Measurements from ENCODE around the gene TOR4A. TPM values are rescaled to one million over a fixed set of nuclear protein-coding genes. Genes with fewer than 3 reads are reported as not detected.

The TOR4A gene
- total RNA-seq, 2 experiments from 2014 or later, result 8.1 to 8.2 TPM

GRCh38 chr9:137275588-137276472 lies 1.7 kb upstream of the TOR4A start:
- Mint-ChIP-seq H3K36me3 (peaks cover 11% of the 10 kb centered on the region), H3K4me1 (peaks cover 7% of the 10 kb centered on the region), H3K27ac (peak overlapping the region; percentile 10), H3K4me3 (no peak overlapping the region), H3K9me3 (no peaks in the 10 kb centered on the region), H3K27me3 (no peaks in the 10 kb centered on the region)
- peak; percentile 35 for DNase-seq
- POLR2A ChIA-PET, result interaction anchor here (1.4 kb wide), 1 partner anchor 147 kb away, joined by 3 read pairs; the partner anchor contains the start of genes EXD3 and NOXA1
- no peak for ATAC-seq (ENCODE audit: low read depth)

- ATAC-seq (ENCODE audit: low read depth), result no peak
- Mint-ChIP-seq H3K4me3 (peak overlapping the region; percentile 63), H3K27ac (peak overlapping the region; percentile 83), H3K9me3 (no peaks in the 10 kb centered on the region), H3K4me1 (peaks cover 1% of the 10 kb centered on the region), H3K27me3 (no peaks in the 10 kb centered on the region), H3K36me3 (peaks cover 8% of the 10 kb centered on the region)
- POLR2A ChIA-PET, result interaction anchor here (1.2 to 1.5 kb wide), 4 partner anchors 17 to 146 kb away, joined by 3 to 13 read pairs (median 5); partner anchors contain the start of genes EXD3, NELFB, NOXA1 and TUBB4B
- peak; percentile 34 for DNase-seq
These were observed 825 bp upstream of the TOR4A start for GRCh38 chr9:137276473-137277328.

- Mint-ChIP-seq H3K9me3 (no peaks in the 10 kb centered on the region), H3K4me3 (peak overlapping the region; percentile 92), H3K36me3 (peaks cover 8% of the 10 kb centered on the region), H3K27me3 (no peaks in the 10 kb centered on the region), H3K4me1 (peaks cover 5% of the 10 kb centered on the region), H3K27ac (peak overlapping the region; percentile 79)
- POLR2A ChIA-PET, result interaction anchor here (0.9 to 1.5 kb wide), 4 partner anchors 8 to 38 kb away, joined by 3 to 13 read pairs (median 5); partner anchors contain the start of genes NELFB and TUBB4B
- ATAC-seq (ENCODE audit: low read depth), result no peak
- peak; percentile 45 for DNase-seq
These were observed 655 bp downstream of the TOR4A start for GRCh38 chr9:137278061-137278701.

GRCh38 chr9:137278721-137279711 lies 1.5 kb downstream of the TOR4A start:
- ATAC-seq (ENCODE audit: low read depth), result no peak
- peaks cover 5% of the 10 kb centered on the region for H3K4me1 Mint-ChIP-seq
- H3K27me3 Mint-ChIP-seq, result no peaks in the 10 kb centered on the region
- POLR2A ChIA-PET, result interaction anchor here (1.1 kb wide), 1 partner anchor 38 kb away, joined by 3 read pairs; the partner anchor contains the start of gene TUBB4B
- peak; percentile 28 for DNase-seq
- H3K4me3 Mint-ChIP-seq, result no peak overlapping the region
- H3K36me3 Mint-ChIP-seq, result peaks cover 4% of the 10 kb centered on the region
- H3K27ac Mint-ChIP-seq, result no peak overlapping the region
- H3K9me3 Mint-ChIP-seq, result no peaks in the 10 kb centered on the region

GRCh38 chr9:137279741-137280473 lies 2.4 kb downstream of the TOR4A start:
- DNase-seq (peak; percentile 33), ATAC-seq (ENCODE audit: low read depth) (no peak)
- no peak overlapping the region for H3K27ac Mint-ChIP-seq
- no peaks in the 10 kb centered on the region for H3K36me3 Mint-ChIP-seq
- peaks cover 5% of the 10 kb centered on the region for H3K4me1 Mint-ChIP-seq
- POLR2A ChIA-PET, result interaction anchor here (0.5 to 1.1 kb wide), 2 partner anchors 39 to 134 kb away, joined by 3 read pairs; partner anchors contain the start of gene TUBB4B
- H3K4me3 Mint-ChIP-seq, result no peak overlapping the region
- H3K9me3 Mint-ChIP-seq, result no peaks in the 10 kb centered on the region
- H3K27me3 Mint-ChIP-seq, result no peaks in the 10 kb centered on the region

- H3K4me1 Mint-ChIP-seq, result peaks cover 4% of the 10 kb centered on the region
- ATAC-seq (ENCODE audit: low read depth) (no peak), DNase-seq (peak; percentile 44)
- H3K27ac Mint-ChIP-seq, result no peak overlapping the region
- no peaks in the 10 kb centered on the region for H3K27me3 Mint-ChIP-seq
- H3K36me3 Mint-ChIP-seq, result no peaks in the 10 kb centered on the region
- H3K4me3 Mint-ChIP-seq, result no peak overlapping the region
- no peaks in the 10 kb centered on the region for H3K9me3 Mint-ChIP-seq
- POLR2A ChIA-PET, result interaction anchor here (0.5 kb wide), 1 partner anchor 133 kb away, joined by 3 read pairs; no protein-coding TSS in a partner anchor
These were observed 3.2 kb downstream of the TOR4A start for GRCh38 chr9:137280474-137281344.

GRCh38 chr9:137281345-137282116 lies 4.0 kb downstream of the TOR4A start:
- ATAC-seq (ENCODE audit: low read depth) (no peak), DNase-seq (peak; percentile 27)
- Mint-ChIP-seq H3K9me3 (no peaks in the 10 kb centered on the region), H3K27ac (no peak overlapping the region), H3K27me3 (no peaks in the 10 kb centered on the region), H3K4me1 (peaks cover 4% of the 10 kb centered on the region), H3K4me3 (no peak overlapping the region), H3K36me3 (no peaks in the 10 kb centered on the region)
- POLR2A ChIA-PET, result no interaction called here

- POLR2A ChIA-PET, result interaction anchor here (1.5 kb wide), 1 partner anchor 46 kb away, joined by 4 read pairs; the partner anchor contains the start of gene TUBB4B
- Mint-ChIP-seq H3K4me3 (no peak overlapping the region), H3K4me1 (peaks cover 4% of the 10 kb centered on the region), H3K27me3 (no peaks in the 10 kb centered on the region), H3K9me3 (no peaks in the 10 kb centered on the region), H3K36me3 (no peaks in the 10 kb centered on the region), H3K27ac (no peak overlapping the region)
- DNase-seq, result peak; percentile 49
- ATAC-seq (ENCODE audit: low read depth), result peak; percentile 77
These were observed 9.5 kb downstream of the TOR4A start for GRCh38 chr9:137286975-137287383.

- no peaks in the 10 kb centered on the region for H3K9me3 Mint-ChIP-seq
- peaks cover 34% of the 10 kb centered on the region for H3K27me3 Mint-ChIP-seq
- no peak overlapping the region for H3K4me3 Mint-ChIP-seq
- H3K36me3 Mint-ChIP-seq, result no peaks in the 10 kb centered on the region
- DNase-seq, result no peak
- no peak overlapping the region for H3K27ac Mint-ChIP-seq
- peaks cover 6% of the 10 kb centered on the region for H3K4me1 Mint-ChIP-seq
- ATAC-seq (ENCODE audit: low read depth), result no peak
- POLR2A ChIA-PET, result no interaction called here
These were observed 15.6 kb downstream of the TOR4A start for GRCh38 chr9:137293094-137293481.

GRCh38 chr9:137293482-137294090 lies 16.1 kb downstream of the TOR4A start:
- no peak overlapping the region for H3K27ac Mint-ChIP-seq
- no peaks in the 10 kb centered on the region for H3K36me3 Mint-ChIP-seq
- no peak for ATAC-seq (ENCODE audit: low read depth)
- H3K4me1 Mint-ChIP-seq, result peaks cover 6% of the 10 kb centered on the region
- POLR2A ChIA-PET, result interaction anchor here (1.2 to 1.3 kb wide), 2 partner anchors 8 to 16 kb away, joined by 3 to 4 read pairs; partner anchors contain the start of genes NRARP and TOR4A
- H3K27me3 Mint-ChIP-seq, result peaks cover 38% of the 10 kb centered on the region
- H3K4me3 Mint-ChIP-seq, result no peak overlapping the region
- no peak for DNase-seq
- no peaks in the 10 kb centered on the region for H3K9me3 Mint-ChIP-seq

Data from activated naive CD8-positive, alpha-beta T cell treated with anti-CD3 and anti-CD28 coated beads, Interleukin-2, amount 10 ng/mL, durations not matched to agents 7 days and 5 days (primary cell).